GM19099 (cell line): Measurements from ENCODE around the gene DHRS12.

Experiments used
- POLR2A ChIP-seq: IDR thresholded peaks from 3 replicates; pipeline ENCODE4 v1.6.1; 2011; ENCODE audit warnings: low read depth; ENCODE audit not compliant: insufficient read length; ENCODE audit errors: extremely low read depth

DHRS12 gene

GRCh38 chr13:51768378-51768921 lies 35.5 kb downstream of the DHRS12 start:
- TF ChIP-seq POLR2A = no peak

GRCh38 chr13:51767100-51767499 lies 36.9 kb downstream of the DHRS12 start:
- TF ChIP-seq POLR2A = no peak

GRCh38 chr13:51765142-51765515 lies 38.8 kb downstream of the DHRS12 start:
- TF ChIP-seq POLR2A = no peak

- TF ChIP-seq POLR2A = peak; percentile 44
These were observed 39.5 kb downstream of the DHRS12 start for GRCh38 chr13:51764184-51765141.

- no peak for TF ChIP-seq POLR2A
These were observed 40.5 kb downstream of the DHRS12 start for GRCh38 chr13:51763486-51763885.

GRCh38 chr13:51761643-51762350 lies 42.2 kb downstream of the DHRS12 start:
- no peak for TF ChIP-seq POLR2A

GRCh38 chr13:51760592-51760991 lies 43.4 kb downstream of the DHRS12 start:
- no peak for TF ChIP-seq POLR2A

GRCh38 chr13:51759240-51759639 lies 44.7 kb downstream of the DHRS12 start:
- no peak for TF ChIP-seq POLR2A

GRCh38 chr13:51758691-51759090 lies 45.3 kb downstream of the DHRS12 start:
- no peak for TF ChIP-seq POLR2A

GRCh38 chr13:51756651-51757050 lies 47.3 kb downstream of the DHRS12 start:
- no peak for TF ChIP-seq POLR2A

- no peak for TF ChIP-seq POLR2A
These were observed 56.2 kb downstream of the DHRS12 start for GRCh38 chr13:51747438-51748434.

GRCh38 chr13:51746802-51747201 lies 57.2 kb downstream of the DHRS12 start:
- no peak for TF ChIP-seq POLR2A

- no peak for TF ChIP-seq POLR2A
These were observed 58.7 kb downstream of the DHRS12 start for GRCh38 chr13:51745243-51745642.

GRCh38 chr13:51742611-51743010 lies 61.4 kb downstream of the DHRS12 start:
- TF ChIP-seq POLR2A = no peak
